Mucosa of descending colon (tissue), 3 donors: Measurements from ENCODE around the gene PAPOLB. TPM values are rescaled to one million over a fixed set of nuclear protein-coding genes. Genes with fewer than 3 reads are reported as not detected.

Experiments
- ATAC-seq: fragments of 200-7000 bp; cut with Tn5 transposase; one replicate; pipeline ENCODE4 v1.9.1; 2020; ENCODE audit warnings: mild to moderate bottlenecking, moderate library complexity
- DNase-seq, 3 donors: peaks; one replicate each; pipeline ENCODE4 v3.0.0-alpha.2; 2020
- H3K36me3 ChIP-seq: fragments of 200-600 bp; one replicate; pipeline ENCODE4 v1.8.0; 2021; ENCODE audit warnings: low read depth, mild to moderate bottlenecking
- H3K4me1 ChIP-seq: fragments of 200-600 bp; one replicate; pipeline ENCODE4 v1.8.0; 2021; ENCODE audit warnings: low read depth, mild to moderate bottlenecking
- H3K4me3 ChIP-seq: fragments of 200-600 bp; one replicate; pipeline ENCODE4 v1.8.0; 2021; ENCODE audit warnings: mild to moderate bottlenecking
- H3K9me3 ChIP-seq: fragments of 200-600 bp; one replicate; pipeline ENCODE4 v1.8.0; 2021; ENCODE audit warnings: mild to moderate bottlenecking
- intact Hi-C, 2 donors: fragments of 100-400 bp; cut with DNase I in 1 of 2; cut with micrococcal nuclease in 1 of 2; formaldehyde crosslinking; loops; one replicate each; pipeline versions ENCODE4 v1.11.0 to v1.11.1; 2022; cut with DNase I, micrococcal nuclease
- total RNA-seq, 3 donors: library from RNA; stranded (reverse); fragmentation: NEBNext Ultra II Directional in 2 of 3; extraction: Animal tissue kit (Norgen Biotek cat#: 25700) in 2 of 3; gene quantifications; one replicate each; pipeline versions ENCODE4 v1.2.1 to v1.2.4, GENCODE V29; 2021 to 2023
- TF ChIP-seq, protein P1 (sequence below): fragments of 200-600 bp; IDR thresholded peaks from one replicate; pipeline ENCODE4 v1.8.0; 2022; ENCODE audit warnings: antibody characterized with exemption, mild to moderate bottlenecking
- donor health status: DM: no; HTN: no; CAD: no; lungs with moderate emphysema.
- donor health status: DM: no; HTN: no; CAD: no.
- donor health status: DM: no; HTN: yes; CAD: no.

PAPOLB gene
- total RNA-seq, 3 donors from 2014 or later, result 0.06 to 0.09 TPM; not detected in 1

DNA sequence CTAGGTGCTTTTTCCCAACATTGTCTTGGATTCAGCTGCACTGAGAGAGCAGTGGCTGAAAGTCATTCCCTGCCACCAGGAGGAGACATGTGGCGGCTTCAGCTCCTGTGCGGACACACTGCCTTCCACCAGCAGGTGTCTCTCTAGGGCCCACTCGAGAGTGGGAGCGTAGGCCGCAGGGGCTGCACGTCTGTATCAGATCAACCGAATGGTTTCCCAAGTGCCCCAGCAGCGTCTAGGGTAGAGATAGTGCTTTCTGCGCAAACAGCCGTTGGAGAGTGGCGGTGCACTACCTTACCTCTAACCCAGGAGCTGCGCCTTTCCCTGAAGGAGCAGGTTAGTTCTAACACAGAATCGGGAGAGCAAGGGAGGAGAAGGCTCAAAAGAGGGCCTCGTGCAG lies 31.7 kb downstream of the PAPOLB start:
- H3K4me1 ChIP-seq, result no peaks in the 10 kb centered on the region
- DNase-seq, result peak in 2 of 3 donors; percentile 68 to 76
- H3K36me3 ChIP-seq, result no peaks in the 10 kb centered on the region
- no peak overlapping the region for H3K4me3 ChIP-seq
- ATAC-seq, result peak; percentile 83
- intact Hi-C loops, result no loop called here
- no peaks in the 10 kb centered on the region for H3K9me3 ChIP-seq
- TF ChIP-seq, protein P1, sequence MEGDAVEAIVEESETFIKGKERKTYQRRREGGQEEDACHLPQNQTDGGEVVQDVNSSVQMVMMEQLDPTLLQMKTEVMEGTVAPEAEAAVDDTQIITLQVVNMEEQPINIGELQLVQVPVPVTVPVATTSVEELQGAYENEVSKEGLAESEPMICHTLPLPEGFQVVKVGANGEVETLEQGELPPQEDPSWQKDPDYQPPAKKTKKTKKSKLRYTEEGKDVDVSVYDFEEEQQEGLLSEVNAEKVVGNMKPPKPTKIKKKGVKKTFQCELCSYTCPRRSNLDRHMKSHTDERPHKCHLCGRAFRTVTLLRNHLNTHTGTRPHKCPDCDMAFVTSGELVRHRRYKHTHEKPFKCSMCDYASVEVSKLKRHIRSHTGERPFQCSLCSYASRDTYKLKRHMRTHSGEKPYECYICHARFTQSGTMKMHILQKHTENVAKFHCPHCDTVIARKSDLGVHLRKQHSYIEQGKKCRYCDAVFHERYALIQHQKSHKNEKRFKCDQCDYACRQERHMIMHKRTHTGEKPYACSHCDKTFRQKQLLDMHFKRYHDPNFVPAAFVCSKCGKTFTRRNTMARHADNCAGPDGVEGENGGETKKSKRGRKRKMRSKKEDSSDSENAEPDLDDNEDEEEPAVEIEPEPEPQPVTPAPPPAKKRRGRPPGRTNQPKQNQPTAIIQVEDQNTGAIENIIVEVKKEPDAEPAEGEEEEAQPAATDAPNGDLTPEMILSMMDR, result peak; percentile 56

DNA sequence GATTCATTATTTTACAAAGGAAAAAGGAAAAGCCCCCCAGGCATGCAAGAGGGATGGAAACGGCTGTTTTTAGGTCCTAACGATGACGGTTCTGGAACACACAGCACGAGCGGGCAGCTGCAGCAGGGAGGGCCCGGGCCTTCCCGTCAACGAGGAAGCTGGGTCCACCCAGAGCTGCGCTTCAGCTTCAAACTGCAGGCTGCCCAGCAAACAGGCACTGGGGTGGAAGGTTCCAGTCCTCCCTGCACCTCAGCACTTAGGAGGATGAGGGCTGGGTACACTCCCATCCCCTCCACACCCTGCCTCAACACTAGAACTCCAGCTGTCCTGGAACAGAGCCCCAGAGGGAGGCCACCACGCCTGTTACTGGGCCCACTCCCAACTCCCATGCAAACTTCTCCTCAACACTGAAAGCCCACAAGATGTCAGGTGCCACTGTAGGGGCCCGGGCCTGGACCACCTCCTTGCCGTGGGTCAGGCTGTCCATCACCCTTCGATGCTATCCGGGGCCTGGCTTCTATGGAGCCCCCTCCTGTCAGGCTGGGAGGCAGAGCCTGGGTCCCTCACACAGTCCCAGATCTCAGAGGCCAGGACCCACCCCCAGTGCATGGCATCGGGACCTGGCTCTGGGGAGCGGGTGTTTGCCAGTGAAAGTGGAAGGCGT lies 33.0 kb downstream of the PAPOLB start:
- Histone ChIP-seq H3K4me3 (no peak overlapping the region), H3K9me3 (no peaks in the 10 kb centered on the region), H3K4me1 (no peaks in the 10 kb centered on the region), H3K36me3 (no peaks in the 10 kb centered on the region)
- intact Hi-C loops, result loop anchor here in 1 of 2 donors (10.0 kb wide), 1 partner anchor 256 kb away; no protein-coding TSS in a partner anchor
- TF ChIP-seq, protein P1, result no peak
- ATAC-seq (no peak), DNase-seq (no peak)

DNA sequence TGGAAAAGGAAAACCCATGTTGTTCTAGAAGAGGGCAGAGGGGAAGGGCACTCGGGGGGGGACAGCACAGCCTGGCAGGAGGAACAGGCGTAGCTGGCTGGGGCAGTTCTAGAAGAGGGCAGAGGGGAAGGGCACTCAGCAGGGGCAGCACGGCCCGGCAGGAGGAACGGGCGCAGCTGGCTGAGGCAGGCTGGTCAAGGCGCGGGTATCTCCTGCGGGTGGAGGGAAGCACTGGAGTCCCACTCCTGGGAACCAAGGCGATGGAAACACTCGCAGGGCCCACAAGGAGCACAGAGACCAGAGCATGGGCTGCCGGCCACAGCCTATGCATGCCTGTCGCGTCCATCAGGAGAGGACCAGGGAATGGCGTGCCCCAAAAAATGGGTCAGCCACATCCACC lies 36.7 kb downstream of the PAPOLB start:
- TF ChIP-seq, protein P1, result no peak
- no peak overlapping the region for H3K4me3 ChIP-seq
- H3K9me3 ChIP-seq, result no peaks in the 10 kb centered on the region
- H3K4me1 ChIP-seq, result no peaks in the 10 kb centered on the region
- H3K36me3 ChIP-seq, result no peaks in the 10 kb centered on the region
- intact Hi-C loops, result loop anchor here in 1 of 2 donors (10.0 kb wide), 1 partner anchor 260 kb away; no protein-coding TSS in a partner anchor
- no peak for ATAC-seq
- no peak for DNase-seq

DNA sequence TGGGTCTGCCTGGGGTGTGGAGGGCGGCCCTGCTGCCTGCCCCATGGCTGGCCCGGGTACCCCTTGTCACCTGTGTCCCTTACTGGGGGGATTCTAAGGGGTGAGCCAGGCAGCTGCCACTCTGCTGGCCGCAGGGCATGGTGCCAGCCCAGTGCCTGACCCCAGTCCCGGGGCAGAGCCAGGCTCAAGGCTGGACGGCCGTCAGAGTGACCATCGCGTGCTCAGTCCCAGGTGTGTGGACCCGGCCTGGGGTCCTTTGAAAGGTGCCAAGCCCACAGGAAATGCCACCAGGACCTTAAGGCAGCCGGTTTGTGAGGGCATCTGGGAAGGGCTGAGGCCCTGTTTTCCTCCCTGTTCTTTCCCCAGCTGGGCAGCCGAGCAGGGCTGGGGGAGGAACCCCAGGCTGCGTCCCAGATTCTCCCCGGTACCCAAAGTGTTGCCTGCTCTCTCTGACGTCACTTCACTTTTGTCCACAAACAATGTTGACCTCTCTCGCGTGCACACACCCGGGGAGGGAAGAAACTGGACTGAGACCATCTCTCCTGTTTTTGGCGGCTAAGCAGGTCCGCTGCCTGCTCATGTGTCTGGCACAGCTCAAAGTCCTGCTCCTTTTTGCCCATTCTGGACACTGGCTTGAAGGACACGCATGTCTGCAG lies 37.6 kb downstream of the PAPOLB start:
- no peaks in the 10 kb centered on the region for H3K4me1 ChIP-seq
- no peaks in the 10 kb centered on the region for H3K9me3 ChIP-seq
- intact Hi-C loops, result loop anchor here in 1 of 2 donors (10.0 kb wide), 1 partner anchor 261 kb away; no protein-coding TSS in a partner anchor
- no peak overlapping the region for H3K4me3 ChIP-seq
- ATAC-seq, result no peak
- no peaks in the 10 kb centered on the region for H3K36me3 ChIP-seq
- no peak for DNase-seq
- TF ChIP-seq, protein P1, result no peak

DNA sequence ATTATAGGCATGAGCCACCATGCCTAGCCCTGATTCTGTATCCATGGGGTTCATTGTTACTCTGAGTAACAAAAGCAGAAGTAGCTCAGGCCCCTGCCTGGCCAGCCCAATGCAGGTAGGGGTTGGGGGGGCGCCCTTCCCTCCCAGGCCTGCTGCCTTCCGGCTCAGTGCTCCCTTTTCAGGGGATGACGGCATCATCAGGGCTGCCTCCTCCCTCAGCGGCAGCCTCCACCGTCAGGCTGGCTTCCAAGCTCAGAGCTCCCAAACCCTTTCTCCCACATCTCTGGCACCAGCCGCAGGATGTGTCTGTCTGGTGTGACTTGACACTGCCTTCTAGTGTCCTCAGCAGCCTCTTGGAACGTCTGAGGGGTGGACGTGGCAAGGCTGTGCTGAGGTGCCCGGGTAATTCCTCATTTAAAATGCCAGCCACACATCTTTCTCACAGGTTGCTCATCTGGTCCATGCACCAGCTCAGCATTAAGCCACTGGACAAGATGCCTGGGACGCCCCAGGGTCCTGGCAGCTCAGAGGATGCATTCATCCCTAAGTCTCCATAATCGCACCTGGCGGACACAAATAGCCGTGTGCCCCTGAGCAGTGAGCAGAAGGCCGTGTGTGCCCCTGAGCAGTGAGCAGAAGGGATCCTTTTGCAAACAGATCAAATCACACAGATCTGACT lies 38.2 kb downstream of the PAPOLB start:
- Histone ChIP-seq H3K9me3 (no peaks in the 10 kb centered on the region), H3K4me1 (no peaks in the 10 kb centered on the region), H3K4me3 (no peak overlapping the region), H3K36me3 (no peaks in the 10 kb centered on the region)
- intact Hi-C loops, result loop anchor here in 1 of 2 donors (10.0 kb wide), 1 partner anchor 261 kb away; no protein-coding TSS in a partner anchor
- ATAC-seq (no peak), DNase-seq (no peak)
- TF ChIP-seq, protein P1, result no peak
